Brain microvascular endothelial cell (primary cell): ENCODE results near the gene CKAP4.

Experiments
- DNase-seq: peaks from one replicate; pipeline ENCODE4 v3.0.0-alpha.2; 2020
- H3K27ac ChIP-seq: fragments of 250-450 bp; sonication (Bioruptor Pico); 2 replicates; pipeline ENCODE4 v1.5.1; 2020; ENCODE audit warnings: mild to moderate bottlenecking, moderate library complexity
- H3K27me3 ChIP-seq: fragments of 250-450 bp; sonication (Bioruptor Pico); replicated peaks from 2 replicates; pipeline ENCODE4 v1.5.1; 2020; ENCODE audit warnings: mild to moderate bottlenecking
- H3K36me3 ChIP-seq: fragments of 250-450 bp; sonication (Bioruptor Pico); replicated peaks from 2 replicates; pipeline ENCODE4 v1.5.1; 2020; ENCODE audit warnings: mild to moderate bottlenecking
- H3K4me3 ChIP-seq: 2 replicates; pipeline ENCODE4 v1.5.1; 2011; ENCODE audit warnings: low read depth, mild to moderate bottlenecking, control low read depth, low read length, moderate library complexity
- in situ Hi-C: cut with HindIII; loops from 2 replicates; pipeline ENCODE4 v1.10.0; 2017; ENCODE audit warnings: low sequenced_read_pairs, low pct_ligation_motif_present
- TF ChIP-seq, protein P1 (sequence below): IDR thresholded peaks from 2 replicates; pipeline ENCODE4 v1.5.1; 2011; ENCODE audit warnings: low read depth, mild to moderate bottlenecking, moderate library complexity, low read length, control low read depth, inconsistent platforms; ENCODE audit errors: missing control alignments

The CKAP4 gene

DNA sequence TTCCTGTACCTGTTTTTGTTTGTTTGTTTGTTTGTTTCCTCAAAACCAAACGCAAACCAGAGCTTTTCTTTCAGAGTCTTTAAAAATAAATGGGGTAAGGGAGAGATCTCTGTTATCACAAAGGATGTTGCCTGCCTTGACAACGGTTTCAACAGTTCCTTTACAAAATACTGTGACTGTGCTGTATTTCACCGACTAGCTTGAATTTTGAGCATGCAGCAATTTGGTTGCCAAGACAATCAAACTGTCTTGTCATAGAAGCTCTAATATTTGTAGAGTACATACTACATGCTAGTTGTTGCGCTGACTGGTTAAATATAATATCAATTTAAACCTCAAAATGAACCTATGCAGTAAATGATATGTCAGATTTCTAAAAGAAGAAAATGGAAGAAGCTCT lies 32.3 kb upstream of the CKAP4 start:
- H3K27ac ChIP-seq, result no peak overlapping the region
- no peak overlapping the region for H3K4me3 ChIP-seq
- no peak for DNase-seq
- TF ChIP-seq, protein P1, sequence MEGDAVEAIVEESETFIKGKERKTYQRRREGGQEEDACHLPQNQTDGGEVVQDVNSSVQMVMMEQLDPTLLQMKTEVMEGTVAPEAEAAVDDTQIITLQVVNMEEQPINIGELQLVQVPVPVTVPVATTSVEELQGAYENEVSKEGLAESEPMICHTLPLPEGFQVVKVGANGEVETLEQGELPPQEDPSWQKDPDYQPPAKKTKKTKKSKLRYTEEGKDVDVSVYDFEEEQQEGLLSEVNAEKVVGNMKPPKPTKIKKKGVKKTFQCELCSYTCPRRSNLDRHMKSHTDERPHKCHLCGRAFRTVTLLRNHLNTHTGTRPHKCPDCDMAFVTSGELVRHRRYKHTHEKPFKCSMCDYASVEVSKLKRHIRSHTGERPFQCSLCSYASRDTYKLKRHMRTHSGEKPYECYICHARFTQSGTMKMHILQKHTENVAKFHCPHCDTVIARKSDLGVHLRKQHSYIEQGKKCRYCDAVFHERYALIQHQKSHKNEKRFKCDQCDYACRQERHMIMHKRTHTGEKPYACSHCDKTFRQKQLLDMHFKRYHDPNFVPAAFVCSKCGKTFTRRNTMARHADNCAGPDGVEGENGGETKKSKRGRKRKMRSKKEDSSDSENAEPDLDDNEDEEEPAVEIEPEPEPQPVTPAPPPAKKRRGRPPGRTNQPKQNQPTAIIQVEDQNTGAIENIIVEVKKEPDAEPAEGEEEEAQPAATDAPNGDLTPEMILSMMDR, result no peak
- no peaks in the 10 kb centered on the region for H3K36me3 ChIP-seq
- in situ Hi-C loops, result no loop called here
- H3K27me3 ChIP-seq, result no peaks in the 10 kb centered on the region

DNA sequence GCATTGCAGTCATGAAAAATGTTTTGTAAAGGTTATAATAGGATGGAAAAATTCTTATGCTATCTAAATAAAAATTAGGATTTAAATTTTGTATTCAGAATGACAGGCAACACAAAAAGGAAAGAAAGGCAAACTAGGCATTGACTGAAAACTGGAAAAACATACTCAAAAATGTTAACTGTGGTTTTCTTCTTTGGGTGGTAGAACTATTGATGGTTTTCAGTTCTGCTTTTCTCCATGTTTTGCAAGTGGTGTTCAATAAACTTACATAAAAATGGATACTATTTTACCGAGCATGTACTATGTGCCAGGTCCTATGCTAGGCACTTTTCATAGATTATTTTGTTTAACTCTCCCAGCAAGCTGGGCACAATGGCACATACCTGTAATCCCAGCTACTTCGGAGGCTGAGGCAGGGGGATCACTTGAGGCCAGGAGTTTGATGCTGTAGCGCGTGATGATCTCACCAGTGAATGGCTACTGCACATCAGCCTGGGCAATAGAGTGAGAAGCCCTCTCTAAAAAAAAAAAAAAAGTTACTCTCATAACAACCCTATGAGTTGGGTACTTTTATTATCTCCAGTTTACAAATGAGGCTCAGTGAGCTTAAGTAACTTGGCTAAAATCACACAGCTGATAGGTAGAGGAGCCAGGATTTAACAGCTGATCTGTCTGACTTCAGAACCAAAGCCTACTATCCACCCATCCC lies 28.4 kb upstream of the CKAP4 start:
- no peaks in the 10 kb centered on the region for H3K27me3 ChIP-seq
- no peak overlapping the region for H3K27ac ChIP-seq
- TF ChIP-seq, protein P1, result no peak
- no peaks in the 10 kb centered on the region for H3K36me3 ChIP-seq
- H3K4me3 ChIP-seq, result no peak overlapping the region
- DNase-seq, result no peak
- in situ Hi-C loops, result no loop called here

DNA sequence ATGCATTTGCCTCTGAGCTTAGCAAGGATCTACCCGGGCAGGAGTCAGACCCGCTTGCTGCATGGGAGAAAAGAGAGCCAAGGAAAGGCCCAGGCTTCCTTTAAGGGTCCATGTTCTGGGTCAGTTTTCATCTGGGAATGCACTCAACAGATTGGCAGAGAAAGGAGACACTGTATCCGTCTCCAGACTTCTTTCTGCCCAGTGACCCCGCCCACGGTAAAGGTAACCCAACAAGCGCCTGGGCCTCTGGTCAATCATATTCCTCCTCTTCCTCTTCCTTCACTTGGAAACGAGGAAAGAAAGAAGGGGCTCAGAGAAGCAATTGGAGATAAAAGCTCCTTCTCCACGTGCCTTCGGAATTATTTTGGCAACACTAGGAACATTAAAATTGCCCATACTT lies 27.6 kb upstream of the CKAP4 start:
- Histone ChIP-seq H3K27me3 (no peaks in the 10 kb centered on the region), H3K4me3 (no peak overlapping the region), H3K36me3 (no peaks in the 10 kb centered on the region), H3K27ac (no peak overlapping the region)
- TF ChIP-seq, protein P1, result no peak
- no peak for DNase-seq
- in situ Hi-C loops, result no loop called here

DNA sequence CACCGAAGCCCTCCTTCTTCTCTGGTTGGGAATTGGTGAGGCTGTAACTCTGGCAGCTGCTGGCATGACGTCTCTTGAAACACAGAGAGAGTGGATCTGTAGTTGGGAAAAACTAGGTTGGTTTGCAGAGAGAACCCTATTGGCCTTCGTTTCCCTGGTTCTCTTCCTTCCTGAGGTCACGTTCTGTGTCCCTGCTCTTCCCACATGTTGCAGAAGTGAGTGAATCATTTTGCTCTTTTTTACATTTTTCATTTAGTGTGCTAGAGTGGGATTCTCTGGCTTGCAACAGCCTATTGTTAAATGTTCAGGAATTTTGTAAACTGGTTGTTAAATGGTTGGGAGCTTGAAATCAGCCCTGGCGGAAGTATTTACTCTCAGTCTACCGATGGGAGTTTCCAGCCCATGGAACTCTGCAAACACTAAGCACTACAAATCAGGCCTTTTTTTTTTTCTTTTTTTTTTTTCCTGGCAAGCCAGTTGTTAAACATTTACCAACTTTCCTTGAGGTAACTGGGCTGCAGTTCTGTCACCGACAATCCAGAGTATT lies 26.8 kb upstream of the CKAP4 start:
- no peaks in the 10 kb centered on the region for H3K27me3 ChIP-seq
- TF ChIP-seq, protein P1, result no peak
- H3K4me3 ChIP-seq, result no peak overlapping the region
- H3K36me3 ChIP-seq, result no peaks in the 10 kb centered on the region
- in situ Hi-C loops, result no loop called here
- no peak overlapping the region for H3K27ac ChIP-seq
- no peak for DNase-seq

DNA sequence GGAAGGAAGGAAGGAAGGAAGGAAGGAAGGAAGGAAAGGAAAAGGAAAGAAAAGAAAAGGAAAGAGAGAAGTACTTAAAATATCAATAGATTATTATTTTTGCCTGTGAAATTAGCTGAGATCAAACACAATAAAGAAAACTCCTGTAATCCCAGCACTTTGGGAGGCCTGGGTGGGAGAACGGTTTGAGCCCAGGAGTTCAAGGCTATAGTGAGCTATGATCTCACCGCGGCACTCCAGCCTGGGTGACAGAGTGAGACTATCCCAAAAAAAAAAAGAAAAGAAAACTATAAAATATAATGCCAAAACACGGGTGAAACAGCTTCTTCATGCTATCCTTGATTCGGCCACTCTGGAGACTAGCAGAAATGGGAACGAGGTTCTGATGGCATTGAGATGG lies 26.2 kb upstream of the CKAP4 start:
- no peak for DNase-seq
- TF ChIP-seq, protein P1, result no peak
- no peaks in the 10 kb centered on the region for H3K27me3 ChIP-seq
- in situ Hi-C loops, result no loop called here
- H3K4me3 ChIP-seq, result no peak overlapping the region
- H3K27ac ChIP-seq, result no peak overlapping the region
- no peaks in the 10 kb centered on the region for H3K36me3 ChIP-seq

DNA sequence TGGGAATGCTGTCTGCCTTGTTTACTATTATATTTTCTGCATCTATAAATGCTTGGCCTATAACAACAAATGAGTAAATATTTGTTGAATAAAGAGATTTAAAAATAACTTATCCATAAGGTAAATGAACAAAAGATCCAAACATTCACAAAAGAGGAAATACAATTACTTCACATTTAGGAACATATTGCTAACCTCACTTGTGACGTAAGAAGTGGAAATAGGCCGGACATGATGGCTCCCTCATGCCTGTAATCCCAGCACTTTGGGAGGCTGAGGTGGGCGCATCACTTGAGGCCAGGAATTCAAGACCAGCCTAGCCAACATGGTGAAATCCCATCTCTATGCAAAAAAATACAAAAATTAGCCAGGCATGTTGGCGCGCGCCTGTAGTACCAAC lies 25.7 kb upstream of the CKAP4 start:
- no peak overlapping the region for H3K4me3 ChIP-seq
- no peaks in the 10 kb centered on the region for H3K27me3 ChIP-seq
- H3K27ac ChIP-seq, result no peak overlapping the region
- no peak for DNase-seq
- H3K36me3 ChIP-seq, result no peaks in the 10 kb centered on the region
- in situ Hi-C loops, result no loop called here
- TF ChIP-seq, protein P1, result no peak
